HEK293 (cell line): ENCODE data around the gene PPAT.

Source experiments
- CTCF ChIA-PET: fragments of 350-600 bp; formaldehyde crosslinking; extraction: SDS; loops from one replicate; lab custom pipeline; 2021; ENCODE audit warnings: antibody characterized with exemption; lab: Yijun Ruan, JAX
- POLR2A ChIA-PET: fragments of 300-600 bp; formaldehyde crosslinking; extraction: SDS; loops from one replicate; lab custom pipeline; 2020; ENCODE audit warnings: antibody characterized with exemption, inconsistent platforms; lab: Yijun Ruan, JAX
- H3K27ac ChIP-seq: fragments of 200-500 bp; sonication (Bioruptor generic); 2 replicates; pipeline ENCODE4 v1.5.1; 2014; ENCODE audit warnings: low read depth, low read length, control low read depth, inconsistent platforms; ENCODE audit errors: extremely low read depth
- H3K36me3 ChIP-seq, 2 experiments: fragments of 200-500 bp in 1 of 2; sonication (Bioruptor generic) in 1 of 2; 1 replicate in 1 of 2; 2 replicates in 1 of 2; pipeline ENCODE4 v1.5.1; 2014 to 2017; ENCODE audit warnings: inconsistent platforms in 2 of 2, low read length in 2 of 2; ENCODE audit not compliant: control insufficient read depth in 2 of 2, insufficient read depth in 1 of 2
- H3K4me1 ChIP-seq: fragments of 200-500 bp; sonication (Bioruptor generic); 2 replicates; pipeline ENCODE4 v1.5.1; 2014; ENCODE audit warnings: mild to moderate bottlenecking, low read length, inconsistent platforms; ENCODE audit not compliant: control insufficient read depth, insufficient read depth
- H3K4me3 ChIP-seq: 2 replicates; pipeline ENCODE4 v1.5.1; 2011; ENCODE audit warnings: low read depth, mild to moderate bottlenecking, control low read depth, low read length, moderate library complexity
- H3K9me3 ChIP-seq: fragments of 200-500 bp; sonication (Bioruptor generic); 2 replicates; pipeline ENCODE4 v1.5.1; 2014; ENCODE audit warnings: low read depth, low read length, inconsistent platforms; ENCODE audit not compliant: control insufficient read depth, insufficient read depth
- KLF1 ChIP-seq: fragments of 450-650 bp; formaldehyde crosslinking; IDR thresholded peaks from 2 replicates; pipeline ENCODE4 v1.5.1; 2016; ENCODE audit warnings: missing biosample characterization, missing genetic modification characterization
- KLF9 ChIP-seq: fragments of 450-650 bp; formaldehyde crosslinking; IDR thresholded peaks from 2 replicates; pipeline ENCODE4 v1.5.1; 2016; ENCODE audit warnings: missing biosample characterization, missing genetic modification characterization, low read depth
- MEIS1 ChIP-seq: sonication (generic); formaldehyde crosslinking; IDR thresholded peaks from 2 replicates; pipeline ENCODE4 v1.8.1; 2022; ENCODE audit warnings: missing genetic modification reagents, mild to moderate bottlenecking, borderline replicate concordance
- SETDB1 ChIP-seq: IDR thresholded peaks from one replicate; pipeline ENCODE4 v1.6.1; 2017; ENCODE audit warnings: mild to moderate bottlenecking, low read length, moderate library complexity, mixed read lengths; ENCODE audit not compliant: insufficient read length
- SP3 ChIP-seq: fragments of 450-650 bp; formaldehyde crosslinking; IDR thresholded peaks from 2 replicates; pipeline ENCODE4 v1.5.1; 2016; ENCODE audit warnings: missing biosample characterization, missing genetic modification characterization
- YY1 ChIP-seq: fragments of 450-650 bp; formaldehyde crosslinking; IDR thresholded peaks from 2 replicates; pipeline ENCODE4 v1.5.1; 2018; ENCODE audit warnings: missing biosample characterization, missing genetic modification characterization
- YY2 ChIP-seq: fragments of 450-650 bp; formaldehyde crosslinking; IDR thresholded peaks from 2 replicates; pipeline ENCODE4 v1.5.1; 2016; ENCODE audit warnings: missing biosample characterization, missing genetic modification characterization
- ZBTB48 ChIP-seq: fragments of 450-650 bp; formaldehyde crosslinking; IDR thresholded peaks from 2 replicates; pipeline ENCODE4 v1.5.1; 2016; ENCODE audit warnings: missing biosample characterization, missing genetic modification characterization
- ZNF133 ChIP-seq: fragments of 450-650 bp; formaldehyde crosslinking; IDR thresholded peaks from 2 replicates; pipeline ENCODE4 v1.5.1; 2016; ENCODE audit warnings: missing biosample characterization, missing genetic modification characterization
- ZNF138 ChIP-seq: fragments of 450-650 bp; formaldehyde crosslinking; IDR thresholded peaks from 2 replicates; pipeline ENCODE4 v1.5.1; 2016; ENCODE audit warnings: missing biosample characterization, missing genetic modification characterization, borderline replicate concordance
- ZNF221 ChIP-seq: fragments of 450-650 bp; formaldehyde crosslinking; IDR thresholded peaks from 2 replicates; pipeline ENCODE4 v1.5.1; 2017; ENCODE audit warnings: missing biosample characterization, missing genetic modification characterization, borderline replicate concordance
- ZNF23 ChIP-seq: fragments of 450-650 bp; formaldehyde crosslinking; IDR thresholded peaks from 2 replicates; pipeline ENCODE4 v1.5.1; 2016; ENCODE audit warnings: missing biosample characterization, missing genetic modification characterization, borderline replicate concordance
- ZNF350 ChIP-seq: fragments of 450-650 bp; formaldehyde crosslinking; IDR thresholded peaks from 2 replicates; pipeline ENCODE4 v1.5.0; 2017; ENCODE audit warnings: missing biosample characterization, mild to moderate bottlenecking, missing genetic modification characterization
- ZNF404 ChIP-seq: fragments of 450-650 bp; formaldehyde crosslinking; IDR thresholded peaks from 2 replicates; pipeline ENCODE4 v1.5.1; 2017; ENCODE audit warnings: missing biosample characterization, missing genetic modification characterization
- ZNF416 ChIP-seq: fragments of 450-650 bp; formaldehyde crosslinking; IDR thresholded peaks from 2 replicates; pipeline ENCODE4 v1.5.1; 2016; ENCODE audit warnings: missing biosample characterization, missing genetic modification characterization
- ZNF433 ChIP-seq: fragments of 450-650 bp; formaldehyde crosslinking; IDR thresholded peaks from 2 replicates; pipeline ENCODE4 v1.5.1; 2016; ENCODE audit warnings: missing biosample characterization, missing genetic modification characterization, low read depth
- ZNF48 ChIP-seq: fragments of 450-650 bp; formaldehyde crosslinking; IDR thresholded peaks from 2 replicates; pipeline ENCODE4 v1.5.1; 2016; ENCODE audit warnings: missing biosample characterization, missing genetic modification characterization
- ZNF530 ChIP-seq: fragments of 450-650 bp; formaldehyde crosslinking; IDR thresholded peaks from 2 replicates; pipeline ENCODE4 v1.5.1; 2016; ENCODE audit warnings: low read depth, missing biosample characterization, missing genetic modification characterization
- ZNF701 ChIP-seq: fragments of 450-650 bp; formaldehyde crosslinking; IDR thresholded peaks from 2 replicates; pipeline ENCODE4 v1.5.1; 2016; ENCODE audit warnings: missing biosample characterization, missing genetic modification characterization
- ZNF707 ChIP-seq: fragments of 450-650 bp; formaldehyde crosslinking; IDR thresholded peaks from 2 replicates; pipeline ENCODE4 v1.5.1; 2016; ENCODE audit warnings: missing biosample characterization, missing genetic modification characterization
- ZNF76 ChIP-seq: fragments of 450-650 bp; formaldehyde crosslinking; IDR thresholded peaks from 2 replicates; pipeline ENCODE4; 2016; ENCODE audit warnings: low read depth, missing biosample characterization, missing genetic modification characterization, borderline replicate concordance
- ZNF768 ChIP-seq: fragments of 450-650 bp; formaldehyde crosslinking; IDR thresholded peaks from 2 replicates; pipeline ENCODE4 v1.5.1; 2018; ENCODE audit warnings: missing biosample characterization, mild to moderate bottlenecking, missing genetic modification characterization
- ZSCAN23 ChIP-seq: fragments of 450-650 bp; formaldehyde crosslinking; IDR thresholded peaks from 2 replicates; pipeline ENCODE4 v1.5.1; 2016; ENCODE audit warnings: missing biosample characterization, missing genetic modification characterization
- TF ChIP-seq, protein P1 (sequence below): fragments of 450-650 bp; formaldehyde crosslinking; IDR thresholded peaks from 2 replicates; pipeline ENCODE4 v1.5.1; 2016; ENCODE audit warnings: missing biosample characterization, missing genetic modification characterization
- TF ChIP-seq, protein P2 (sequence below): sonication (generic); formaldehyde crosslinking; IDR thresholded peaks from 2 replicates; pipeline ENCODE4 v1.8.1; 2022; ENCODE audit warnings: mild to moderate bottlenecking, moderate library complexity, missing genetic modification reagents
- TF ChIP-seq, protein P3 (sequence below): fragments of 450-650 bp; formaldehyde crosslinking; IDR thresholded peaks from 2 replicates; pipeline ENCODE4 v1.5.0; 2017; ENCODE audit warnings: missing biosample characterization, missing genetic modification characterization, borderline replicate concordance
- TF ChIP-seq, protein P4 (sequence below): fragments of 450-650 bp; formaldehyde crosslinking; IDR thresholded peaks from 2 replicates; pipeline ENCODE4 v1.5.1; 2017; ENCODE audit warnings: missing biosample characterization, missing genetic modification characterization
- TF ChIP-seq, protein P5 (sequence below): fragments of 450-650 bp; formaldehyde crosslinking; IDR thresholded peaks from 2 replicates; pipeline ENCODE4 v1.5.1; 2016; ENCODE audit warnings: missing biosample characterization, missing genetic modification characterization
- TF ChIP-seq, protein P6 (sequence below): fragments of 450-650 bp; formaldehyde crosslinking; IDR thresholded peaks from 2 replicates; pipeline ENCODE4 v1.5.1; 2016; ENCODE audit warnings: missing biosample characterization, missing genetic modification characterization

The PPAT gene

DNA sequence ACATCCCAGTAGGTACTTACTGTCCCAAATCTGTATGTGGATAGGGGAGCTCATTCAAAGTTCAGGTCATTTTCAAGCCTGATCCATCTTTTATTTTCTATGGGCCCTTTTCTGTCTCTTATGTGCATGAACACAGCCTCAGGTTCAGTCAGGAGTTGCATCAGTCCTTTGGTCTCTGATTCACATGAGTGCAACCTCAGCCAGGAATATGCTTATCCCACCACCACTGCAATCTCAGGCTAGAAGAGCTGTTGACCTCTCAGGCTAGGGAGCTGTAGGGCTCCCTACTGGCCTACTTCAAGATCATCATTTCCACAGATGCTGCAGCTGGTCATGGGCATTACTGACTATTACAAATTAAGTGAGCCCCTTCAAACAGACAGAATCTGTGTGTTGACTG lies 75.3 kb downstream of the PPAT start:
- Histone ChIP-seq H3K9me3 (no peaks in the 10 kb centered on the region), H3K4me3 (no peak overlapping the region), H3K36me3 (peaks cover 0 to 16% of the 10 kb centered on the region in 2 experiments; a peak in 2 of 3 replicates), H3K4me1 (no peaks in the 10 kb centered on the region), H3K27ac (no peak overlapping the region)
- ChIA-PET CTCF (no interaction called here), POLR2A (no interaction called here)
- TF ChIP-seq ZNF350 (tag by site-specific recombination) (no peak), ZNF530 (tag by site-specific recombination) (no peak), ZNF433 (tag by site-specific recombination) (no peak), SP3 (tag by site-specific recombination) (no peak), ZNF707 (no peak), ZNF138 (tag by site-specific recombination) (no peak), ZNF416 (tag by site-specific recombination) (no peak), MEIS1 (no peak), KLF1 (no peak), ZNF404 (tag by site-specific recombination) (no peak), ZNF768 (tag by site-specific recombination) (no peak), ZNF133 (tag by site-specific recombination) (no peak), ZNF701 (tag by site-specific recombination) (no peak), ZBTB48 (tag by site-specific recombination) (no peak), YY1 (tag by site-specific recombination) (no peak)
- TF ChIP-seq, protein P1, sequence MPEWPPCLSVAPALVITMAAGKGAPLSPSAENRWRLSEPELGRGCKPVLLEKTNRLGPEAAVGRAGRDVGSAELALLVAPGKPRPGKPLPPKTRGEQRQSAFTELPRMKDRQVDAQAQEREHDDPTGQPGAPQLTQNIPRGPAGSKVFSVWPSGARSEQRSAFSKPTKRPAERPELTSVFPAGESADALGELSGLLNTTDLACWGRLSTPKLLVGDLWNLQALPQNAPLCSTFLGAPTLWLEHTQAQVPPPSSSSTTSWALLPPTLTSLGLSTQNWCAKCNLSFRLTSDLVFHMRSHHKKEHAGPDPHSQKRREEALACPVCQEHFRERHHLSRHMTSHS (tag by site-specific recombination): no peak
- TF ChIP-seq, protein P2, sequence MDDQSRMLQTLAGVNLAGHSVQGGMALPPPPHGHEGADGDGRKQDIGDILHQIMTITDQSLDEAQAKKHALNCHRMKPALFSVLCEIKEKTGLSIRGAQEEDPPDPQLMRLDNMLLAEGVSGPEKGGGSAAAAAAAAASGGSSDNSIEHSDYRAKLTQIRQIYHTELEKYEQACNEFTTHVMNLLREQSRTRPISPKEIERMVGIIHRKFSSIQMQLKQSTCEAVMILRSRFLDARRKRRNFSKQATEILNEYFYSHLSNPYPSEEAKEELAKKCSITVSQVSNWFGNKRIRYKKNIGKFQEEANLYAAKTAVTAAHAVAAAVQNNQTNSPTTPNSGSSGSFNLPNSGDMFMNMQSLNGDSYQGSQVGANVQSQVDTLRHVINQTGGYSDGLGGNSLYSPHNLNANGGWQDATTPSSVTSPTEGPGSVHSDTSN (CRISPR knock-in tag): no peak
- TF ChIP-seq, protein P3, sequence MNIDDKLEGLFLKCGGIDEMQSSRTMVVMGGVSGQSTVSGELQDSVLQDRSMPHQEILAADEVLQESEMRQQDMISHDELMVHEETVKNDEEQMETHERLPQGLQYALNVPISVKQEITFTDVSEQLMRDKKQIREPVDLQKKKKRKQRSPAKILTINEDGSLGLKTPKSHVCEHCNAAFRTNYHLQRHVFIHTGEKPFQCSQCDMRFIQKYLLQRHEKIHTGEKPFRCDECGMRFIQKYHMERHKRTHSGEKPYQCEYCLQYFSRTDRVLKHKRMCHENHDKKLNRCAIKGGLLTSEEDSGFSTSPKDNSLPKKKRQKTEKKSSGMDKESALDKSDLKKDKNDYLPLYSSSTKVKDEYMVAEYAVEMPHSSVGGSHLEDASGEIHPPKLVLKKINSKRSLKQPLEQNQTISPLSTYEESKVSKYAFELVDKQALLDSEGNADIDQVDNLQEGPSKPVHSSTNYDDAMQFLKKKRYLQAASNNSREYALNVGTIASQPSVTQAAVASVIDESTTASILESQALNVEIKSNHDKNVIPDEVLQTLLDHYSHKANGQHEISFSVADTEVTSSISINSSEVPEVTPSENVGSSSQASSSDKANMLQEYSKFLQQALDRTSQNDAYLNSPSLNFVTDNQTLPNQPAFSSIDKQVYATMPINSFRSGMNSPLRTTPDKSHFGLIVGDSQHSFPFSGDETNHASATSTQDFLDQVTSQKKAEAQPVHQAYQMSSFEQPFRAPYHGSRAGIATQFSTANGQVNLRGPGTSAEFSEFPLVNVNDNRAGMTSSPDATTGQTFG: no peak
- TF ChIP-seq, protein P4, sequence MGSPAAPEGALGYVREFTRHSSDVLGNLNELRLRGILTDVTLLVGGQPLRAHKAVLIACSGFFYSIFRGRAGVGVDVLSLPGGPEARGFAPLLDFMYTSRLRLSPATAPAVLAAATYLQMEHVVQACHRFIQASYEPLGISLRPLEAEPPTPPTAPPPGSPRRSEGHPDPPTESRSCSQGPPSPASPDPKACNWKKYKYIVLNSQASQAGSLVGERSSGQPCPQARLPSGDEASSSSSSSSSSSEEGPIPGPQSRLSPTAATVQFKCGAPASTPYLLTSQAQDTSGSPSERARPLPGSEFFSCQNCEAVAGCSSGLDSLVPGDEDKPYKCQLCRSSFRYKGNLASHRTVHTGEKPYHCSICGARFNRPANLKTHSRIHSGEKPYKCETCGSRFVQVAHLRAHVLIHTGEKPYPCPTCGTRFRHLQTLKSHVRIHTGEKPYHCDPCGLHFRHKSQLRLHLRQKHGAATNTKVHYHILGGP (tag by site-specific recombination): no peak
- TF ChIP-seq, protein P5, sequence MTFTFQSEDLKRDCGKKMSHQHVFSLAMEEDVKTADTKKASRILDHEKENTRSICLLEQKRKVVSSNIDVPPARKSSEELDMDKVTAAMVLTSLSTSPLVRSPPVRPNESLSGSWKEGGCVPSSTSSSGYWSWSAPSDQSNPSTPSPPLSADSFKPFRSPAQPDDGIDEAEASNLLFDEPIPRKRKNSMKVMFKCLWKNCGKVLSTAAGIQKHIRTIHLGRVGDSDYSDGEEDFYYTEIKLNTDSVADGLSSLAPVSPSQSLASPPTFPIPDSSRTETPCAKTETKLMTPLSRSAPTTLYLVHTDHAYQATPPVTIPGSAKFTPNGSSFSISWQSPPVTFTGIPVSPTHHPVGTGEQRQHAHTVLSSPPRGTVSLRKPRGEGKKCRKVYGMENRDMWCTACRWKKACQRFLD (tag by site-specific recombination): no peak

DNA sequence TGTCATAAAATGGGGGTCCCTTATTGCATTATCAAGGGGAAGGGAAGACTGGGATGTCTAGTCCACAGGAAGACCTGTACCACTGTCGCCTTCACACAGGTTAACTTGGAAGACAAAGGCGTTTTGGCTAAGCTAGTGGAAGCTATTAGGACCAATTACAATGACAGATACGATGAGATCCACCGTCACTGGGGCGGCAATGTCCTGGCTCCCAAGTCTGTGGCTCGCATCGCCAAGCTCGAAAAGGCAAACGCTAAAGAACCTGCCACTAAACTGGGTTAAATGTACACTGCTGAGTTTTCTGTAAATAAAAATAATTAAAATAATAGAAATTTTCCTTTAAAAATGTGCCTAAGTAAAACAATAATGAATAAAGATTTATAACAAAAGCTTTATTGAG lies 78.8 kb downstream of the PPAT start:
- ChIA-PET POLR2A (no interaction called here), CTCF (no interaction called here)
- no peak overlapping the region for H3K4me3 ChIP-seq
- H3K4me1 ChIP-seq: no peaks in the 10 kb centered on the region
- no peaks in the 10 kb centered on the region for H3K9me3 ChIP-seq
- H3K36me3 ChIP-seq: peaks cover 0 to 25% of the 10 kb centered on the region in 2 experiments; a peak in 2 of 3 replicates
- H3K27ac ChIP-seq: no peak overlapping the region
- TF ChIP-seq ZNF76 (tag by site-specific recombination) (no peak), ZSCAN23 (tag by site-specific recombination) (no peak), YY2 (tag by site-specific recombination) (no peak), ZNF48 (tag by site-specific recombination) (no peak), ZNF221 (tag by site-specific recombination) (no peak), ZNF23 (tag by site-specific recombination) (no peak), SP3 (tag by site-specific recombination) (no peak), KLF9 (tag by site-specific recombination) (no peak), SETDB1 (no peak)
- TF ChIP-seq, protein P6, sequence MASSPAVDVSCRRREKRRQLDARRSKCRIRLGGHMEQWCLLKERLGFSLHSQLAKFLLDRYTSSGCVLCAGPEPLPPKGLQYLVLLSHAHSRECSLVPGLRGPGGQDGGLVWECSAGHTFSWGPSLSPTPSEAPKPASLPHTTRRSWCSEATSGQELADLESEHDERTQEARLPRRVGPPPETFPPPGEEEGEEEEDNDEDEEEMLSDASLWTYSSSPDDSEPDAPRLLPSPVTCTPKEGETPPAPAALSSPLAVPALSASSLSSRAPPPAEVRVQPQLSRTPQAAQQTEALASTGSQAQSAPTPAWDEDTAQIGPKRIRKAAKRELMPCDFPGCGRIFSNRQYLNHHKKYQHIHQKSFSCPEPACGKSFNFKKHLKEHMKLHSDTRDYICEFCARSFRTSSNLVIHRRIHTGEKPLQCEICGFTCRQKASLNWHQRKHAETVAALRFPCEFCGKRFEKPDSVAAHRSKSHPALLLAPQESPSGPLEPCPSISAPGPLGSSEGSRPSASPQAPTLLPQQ (tag by site-specific recombination): no peak
